Neural cell (in vitro differentiated cells): ENCODE data around the gene CTNNA2. TPM values are rescaled to one million over a fixed set of nuclear protein-coding genes. Genes with fewer than 3 reads are reported as not detected.

Source experiments
- H2AFZ ChIP-seq: fragments of 200-600, 300-800 bp; sonication (generic), shearing (Covaris generic); 2 replicates; pipeline ENCODE4 v1.6.0; 2014; ENCODE audit warnings: low read depth, mild to moderate bottlenecking, antibody characterized with exemption, low read length, moderate library complexity
- H3F3A ChIP-seq: fragments of 200-600 bp; shearing (Covaris generic); 2 replicates; pipeline ENCODE4 v1.6.1; 2016; ENCODE audit warnings: mild to moderate bottlenecking, moderate library complexity, mixed read lengths, antibody characterized with exemption, low read length; ENCODE audit not compliant: insufficient read depth, poor library complexity, severe bottlenecking
- H3K27ac ChIP-seq: fragments of 200-600, 300-800 bp; sonication (generic), shearing (Covaris generic); 2 replicates; pipeline ENCODE4 v1.5.1; 2014; ENCODE audit warnings: mild to moderate bottlenecking, low read length, moderate library complexity
- H3K27me3 ChIP-seq: fragments of 300-800, 200-600 bp; sonication (generic), shearing (Covaris generic); 2 replicates; pipeline ENCODE4 v1.6.0; 2014; ENCODE audit warnings: mild to moderate bottlenecking, low read depth, low read length, moderate library complexity; ENCODE audit not compliant: insufficient read depth
- H3K36me3 ChIP-seq: fragments of 300-800, 200-600 bp; sonication (generic), shearing (Covaris generic); 2 replicates; pipeline ENCODE4 v1.5.1; 2014; ENCODE audit warnings: mild to moderate bottlenecking, antibody characterized with exemption, low read length, moderate library complexity; ENCODE audit not compliant: insufficient read depth
- H3K4me2 ChIP-seq: fragments of 300-800, 200-600 bp; sonication (generic), shearing (Covaris generic); 2 replicates; pipeline ENCODE4 v1.6.0; 2014; ENCODE audit warnings: mild to moderate bottlenecking, low read length
- H3K4me3 ChIP-seq: fragments of 300-800, 200-600 bp; sonication (generic), shearing (Covaris generic); 2 replicates; pipeline ENCODE4 v1.5.1; 2014; ENCODE audit warnings: mild to moderate bottlenecking, low read length, moderate library complexity
- H3K79me2 ChIP-seq: fragments of 200-600 bp; shearing (Covaris generic); replicated peaks from 2 replicates; pipeline ENCODE4 v1.6.0; 2014; ENCODE audit warnings: mild to moderate bottlenecking, low read length, moderate library complexity; ENCODE audit not compliant: insufficient read depth
- H3K9ac ChIP-seq: fragments of 300-800, 200-600 bp; sonication (generic), shearing (Covaris generic); 2 replicates; pipeline ENCODE4 v1.6.1; 2016; ENCODE audit warnings: mild to moderate bottlenecking, low read length, mixed read lengths
- H3K9me2 ChIP-seq: fragments of 200-600 bp; shearing (Covaris generic); 2 replicates; pipeline ENCODE4 v1.6.1; 2016; ENCODE audit warnings: mild to moderate bottlenecking, low read length, mixed read lengths; ENCODE audit not compliant: insufficient read depth
- H3K9me3 ChIP-seq: fragments of 200-600, 300-800 bp; sonication (generic), shearing (Covaris generic); 2 replicates; pipeline ENCODE4 v1.6.1; 2016; ENCODE audit warnings: mild to moderate bottlenecking, mixed run types, low read length, moderate library complexity, mixed read lengths
- H4K20me1 ChIP-seq: fragments of 200-600 bp; shearing (Covaris generic); 2 replicates; pipeline ENCODE4 v1.6.1; 2016; ENCODE audit warnings: mild to moderate bottlenecking, mixed run types; ENCODE audit not compliant: insufficient read depth
- CTCF ChIP-seq: fragments of 450-650 bp; IDR thresholded peaks from 2 replicates; pipeline ENCODE4 v1.5.1; 2014; ENCODE audit warnings: antibody characterized with exemption, mild to moderate bottlenecking, moderate library complexity; ENCODE audit not compliant: poor library complexity, severe bottlenecking
- EP300 ChIP-seq: fragments of 450-650 bp; conservative IDR thresholded peaks from 2 replicates; pipeline ENCODE4 v1.6.1; 2014; ENCODE audit warnings: antibody characterized with exemption, mild to moderate bottlenecking, moderate library complexity; ENCODE audit not compliant: poor library complexity, severe bottlenecking
- EZH2 ChIP-seq: fragments of 200-600, 300-800 bp; shearing (Covaris generic), sonication (generic); IDR thresholded peaks from 2 replicates; pipeline ENCODE4 v1.6.1; 2014; ENCODE audit warnings: antibody characterized with exemption, low read length, borderline replicate concordance, mild to moderate bottlenecking; ENCODE audit not compliant: insufficient read depth, poor library complexity, severe bottlenecking
- MXI1 ChIP-seq: fragments of 450-650 bp; conservative IDR thresholded peaks from 2 replicates; pipeline ENCODE4 v1.6.1; 2014; ENCODE audit warnings: antibody characterized with exemption, mild to moderate bottlenecking; ENCODE audit not compliant: poor library complexity, severe bottlenecking
- POLR2AphosphoS5 ChIP-seq: IDR thresholded peaks from 2 replicates; pipeline ENCODE4 v1.6.1; 2012
- RAD21 ChIP-seq: fragments of 450-650 bp; conservative IDR thresholded peaks from 2 replicates; pipeline ENCODE4 v1.6.1; 2014; ENCODE audit warnings: antibody characterized with exemption, mild to moderate bottlenecking, moderate library complexity
- REST ChIP-seq: IDR thresholded peaks from 2 replicates; pipeline ENCODE4 v1.6.1; 2012; ENCODE audit warnings: borderline replicate concordance
- SMC3 ChIP-seq: fragments of 450-650 bp; conservative IDR thresholded peaks from 2 replicates; pipeline ENCODE4 v1.6.1; 2014; ENCODE audit warnings: antibody characterized with exemption, mild to moderate bottlenecking, moderate library complexity; ENCODE audit not compliant: poor library complexity
- TAF1 ChIP-seq: IDR thresholded peaks from 2 replicates; pipeline ENCODE4 v1.6.1; 2012; ENCODE audit warnings: low read depth
- polyA plus RNA-seq: library from polyadenylated mRNA; depleted of rRNA; stranded (reverse); fragments of >200 nt; gene quantifications from 2 replicates; pipeline ENCODE4 v1.2.3, GENCODE V29; 2014

The CTNNA2 gene
- polyA plus RNA-seq, 1 donor from 2014 or later: 194 TPM

GRCh38 chr2:79861059-79861374, 348.2 kb downstream of the CTNNA2 start:
- no peaks in the 10 kb centered on the region for H3K27me3 ChIP-seq
- H3K4me3 ChIP-seq: no peak overlapping the region
- H3K36me3 ChIP-seq: no peaks in the 10 kb centered on the region
- no peak overlapping the region for H3K9ac ChIP-seq
- no peaks in the 10 kb centered on the region for H3K9me2 ChIP-seq
- no peaks in the 10 kb centered on the region for H3K9me3 ChIP-seq
- H3K79me2 ChIP-seq: no peaks in the 10 kb centered on the region
- no peak overlapping the region for H3K27ac ChIP-seq
- no peaks in the 10 kb centered on the region for H4K20me1 ChIP-seq
- no peaks in the 10 kb centered on the region for H3F3A ChIP-seq
- TF ChIP-seq EZH2: no peak
- TF ChIP-seq EP300: no peak
- TF ChIP-seq RAD21: no peak
- no peak for TF ChIP-seq MXI1
- TF ChIP-seq SMC3: no peak
- TF ChIP-seq CTCF: no peak
- no peak for TF ChIP-seq TAF1
- TF ChIP-seq REST: no peak
- no peak for TF ChIP-seq POLR2AphosphoS5
- no peak overlapping the region for H2AFZ ChIP-seq
- no peak overlapping the region for H3K4me2 ChIP-seq

GRCh38 chr2:79862756-79863155, 349.9 kb downstream of the CTNNA2 start:
- H3K79me2 ChIP-seq: no peaks in the 10 kb centered on the region
- H4K20me1 ChIP-seq: no peaks in the 10 kb centered on the region
- no peak for TF ChIP-seq EZH2
- no peak for TF ChIP-seq EP300
- TF ChIP-seq MXI1: no peak
- no peak for TF ChIP-seq RAD21
- TF ChIP-seq TAF1: no peak
- TF ChIP-seq POLR2AphosphoS5: no peak
- no peak for TF ChIP-seq CTCF
- no peak for TF ChIP-seq SMC3
- TF ChIP-seq REST: no peak
- H3K27me3 ChIP-seq: no peaks in the 10 kb centered on the region
- H3K4me2 ChIP-seq: no peak overlapping the region
- no peak overlapping the region for H3K27ac ChIP-seq
- no peak overlapping the region for H2AFZ ChIP-seq
- no peaks in the 10 kb centered on the region for H3F3A ChIP-seq
- H3K9ac ChIP-seq: no peak overlapping the region
- H3K4me3 ChIP-seq: no peak overlapping the region
- H3K9me2 ChIP-seq: no peaks in the 10 kb centered on the region
- H3K9me3 ChIP-seq: no peaks in the 10 kb centered on the region
- no peaks in the 10 kb centered on the region for H3K36me3 ChIP-seq
